H1 (cell line): ENCODE results near the gene CROCC. TPM values are rescaled to one million over a fixed set of nuclear protein-coding genes. Genes with fewer than 3 reads are reported as not detected.
A peak's percentile ranks its signal among the peaks of the same experiment; 100 is the strongest.

Source experiments
- ASH2L ChIP-seq: fragments of 200-600, 300-600 bp; sonication (generic); IDR thresholded peaks from one replicate; pipeline ENCODE4 v1.7.1; 2017; ENCODE audit warnings: low read length
- BACH1 ChIP-seq: IDR thresholded peaks from 2 replicates; pipeline ENCODE4 v1.6.1; 2012; ENCODE audit warnings: low read length, improper control_type of control experiment
- CHD1 ChIP-seq: IDR thresholded peaks from 2 replicates; pipeline ENCODE4 v1.6.1; 2012; ENCODE audit warnings: low read depth, low read length, improper control_type of control experiment
- EGR1 ChIP-seq: IDR thresholded peaks from 2 replicates; pipeline ENCODE4 v1.6.1; 2011; ENCODE audit warnings: low read depth, low read length, borderline replicate concordance
- EZH2 ChIP-seq: fragments of 200-600 bp; sonication (generic); IDR thresholded peaks from 2 replicates; pipeline ENCODE4 v1.7.1; 2012; ENCODE audit warnings: low read depth, mild to moderate bottlenecking, moderate library complexity, low read length, inconsistent platforms; ENCODE audit not compliant: severe bottlenecking
- JUN ChIP-seq: IDR thresholded peaks from 2 replicates; pipeline ENCODE4 v1.6.1; 2011; ENCODE audit warnings: low read depth, mild to moderate bottlenecking, improper control_type of control experiment, low read length
- KDM1A ChIP-seq: fragments of 200-600, 300-600 bp; sonication (generic); IDR thresholded peaks from 2 replicates; pipeline ENCODE4 v1.7.1; 2016; ENCODE audit warnings: mild to moderate bottlenecking, low read length, borderline replicate concordance
- NRF1 ChIP-seq: IDR thresholded peaks from 2 replicates; pipeline ENCODE4 v1.6.1; 2011; ENCODE audit warnings: mild to moderate bottlenecking, low read depth, low read length, improper control_type of control experiment
- POLR2AphosphoS5 ChIP-seq: IDR thresholded peaks from 2 replicates; pipeline ENCODE4 v1.6.1; 2011; ENCODE audit warnings: low read depth, low read length
- POU5F1 ChIP-seq: IDR thresholded peaks from 2 replicates; pipeline ENCODE4 v1.6.1; 2011; ENCODE audit warnings: low read depth, mild to moderate bottlenecking, low read length, moderate library complexity
- RAD21 ChIP-seq, 2 experiments: IDR thresholded peaks in 1 of 2; conservative IDR thresholded peaks in 1 of 2; 2 replicates each; pipeline ENCODE4 v1.6.1; 2011; ENCODE audit warnings: low read depth in 2 of 2, low read length in 2 of 2, improper control_type of control experiment in 1 of 2, inconsistent platforms in 1 of 2, mild to moderate bottlenecking in 1 of 2, moderate library complexity in 1 of 2
- RBBP5 ChIP-seq: IDR thresholded peaks from 2 replicates; pipeline ENCODE4 v1.7.1; 2012; ENCODE audit warnings: low read depth, mild to moderate bottlenecking, inconsistent platforms, low read length, moderate library complexity, borderline replicate concordance
- SIRT6 ChIP-seq: IDR thresholded peaks from one replicate; pipeline ENCODE4 v1.7.1; 2012; ENCODE audit warnings: low read length, inconsistent platforms
- SIX5 ChIP-seq: IDR thresholded peaks from 2 replicates; pipeline ENCODE4 v1.6.1; 2011; ENCODE audit warnings: mild to moderate bottlenecking, low read depth, low read length
- SP1 ChIP-seq: IDR thresholded peaks from 2 replicates; pipeline ENCODE4 v1.6.1; 2011; ENCODE audit warnings: low read depth, low read length
- SP4 ChIP-seq: IDR thresholded peaks from 2 replicates; pipeline ENCODE4 v1.6.1; 2012; ENCODE audit warnings: low read length, inconsistent platforms
- SUZ12 ChIP-seq: fragments of 200-600 bp; sonication (generic); IDR thresholded peaks from 2 replicates; pipeline ENCODE4 v1.6.1; 2012; ENCODE audit warnings: mild to moderate bottlenecking, inconsistent platforms, low read length, moderate library complexity, mixed read lengths
- polyA plus RNA-seq, 7 experiments: library from polyadenylated mRNA; depleted of rRNA in 3 of 7; stranded (reverse) in 5 of 7; unstranded in 2 of 7; fragments of >200 nt in 5 of 7; fragments of 200-250 nt in 2 of 7; gene quantifications; 1 replicate in 5 of 7; 2 replicates in 1 of 7; 4 replicates in 1 of 7; pipeline versions ENCODE4 v1.2.1 to v1.2.3, GENCODE V29; 2011 to 2013; ENCODE audit warnings: missing spikeins in 2 of 7, mixed read lengths in 2 of 7
- total RNA-seq: library from RNA; stranded (reverse); fragmentation: NEBNext Ultra II Directional; extraction: Animal tissue kit (Norgen Biotek cat#: 25700); gene quantifications from 2 replicates; pipeline ENCODE4 v1.2.1, GENCODE V29; 2021
- TF ChIP-seq, protein P1 (sequence below): IDR thresholded peaks from 2 replicates; pipeline ENCODE4 v1.6.1; 2011; ENCODE audit warnings: low read depth, mild to moderate bottlenecking, low read length; ENCODE audit not compliant: insufficient read depth
- TF ChIP-seq, protein P2 (sequence below): IDR thresholded peaks from 2 replicates; pipeline ENCODE4 v1.6.1; 2012; ENCODE audit warnings: inconsistent platforms
- TF ChIP-seq, protein P3 (sequence below): IDR thresholded peaks from 2 replicates; pipeline ENCODE4 v1.6.1; 2011; ENCODE audit warnings: low read length, improper control_type of control experiment

The CROCC gene
- total and polyA plus RNA-seq, 2 of the 8 experiments (the other 6 are each of a cell fraction or from before 2014, with no cell fraction given): 12.1 to 39.5 TPM

DNA sequence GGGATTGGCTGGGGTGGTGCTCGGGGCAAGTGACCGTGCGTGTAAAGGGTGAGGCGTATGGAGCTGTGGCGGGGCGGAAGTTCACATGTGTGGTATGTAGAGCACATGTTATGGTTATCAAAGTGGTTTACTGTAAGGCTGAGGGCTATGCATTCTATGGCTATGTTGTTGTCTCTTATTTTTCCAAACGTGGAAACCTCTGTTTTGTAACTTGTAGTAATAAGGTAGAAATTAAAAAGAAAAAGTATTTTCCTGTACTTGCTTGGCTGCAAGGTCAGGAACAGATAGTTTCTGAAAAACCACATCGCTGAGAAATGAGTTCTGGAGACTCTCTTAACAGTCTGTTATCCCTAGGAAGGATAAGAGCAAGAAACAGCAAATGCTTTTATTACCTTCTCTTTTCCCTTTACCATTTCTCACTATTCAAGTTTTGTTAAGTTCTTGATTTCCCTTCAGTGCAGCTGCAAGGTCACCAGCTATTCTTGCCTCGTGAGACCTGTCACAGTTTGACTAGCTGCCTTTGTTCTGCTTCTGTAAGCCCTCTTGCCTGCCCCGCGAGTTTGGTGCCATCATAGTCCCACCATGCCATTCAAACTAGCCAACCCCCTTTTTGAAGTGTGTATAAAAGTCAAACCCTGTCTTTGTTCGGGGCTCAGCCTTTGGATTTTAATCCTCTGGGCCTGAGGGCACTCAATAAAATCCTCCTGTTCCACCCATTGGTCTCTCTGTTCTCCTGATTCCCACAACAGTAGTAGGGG lies 16.4 kb upstream of the CROCC start (continued):
- no peak for TF ChIP-seq NRF1
- TF ChIP-seq, protein P1, sequence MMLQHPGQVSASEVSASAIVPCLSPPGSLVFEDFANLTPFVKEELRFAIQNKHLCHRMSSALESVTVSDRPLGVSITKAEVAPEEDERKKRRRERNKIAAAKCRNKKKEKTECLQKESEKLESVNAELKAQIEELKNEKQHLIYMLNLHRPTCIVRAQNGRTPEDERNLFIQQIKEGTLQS: no peak
- no peak for TF ChIP-seq BACH1
- peak; percentile 75 for TF ChIP-seq SP1
- TF ChIP-seq JUN: no peak
- no peak for TF ChIP-seq SP4
- no peak for TF ChIP-seq ASH2L
- no peak for TF ChIP-seq RAD21 (IDR thresholded peaks at IDR 0.05 in 1 of 2, conservative IDR thresholded peaks at IDR 0.05 in 1 of 2; ENCODE audit: low read depth in 2 of 2, low read length in 2 of 2)
- TF ChIP-seq SIRT6: no peak
- TF ChIP-seq SIX5: no peak
- no peak for TF ChIP-seq POU5F1
- TF ChIP-seq, protein P2, sequence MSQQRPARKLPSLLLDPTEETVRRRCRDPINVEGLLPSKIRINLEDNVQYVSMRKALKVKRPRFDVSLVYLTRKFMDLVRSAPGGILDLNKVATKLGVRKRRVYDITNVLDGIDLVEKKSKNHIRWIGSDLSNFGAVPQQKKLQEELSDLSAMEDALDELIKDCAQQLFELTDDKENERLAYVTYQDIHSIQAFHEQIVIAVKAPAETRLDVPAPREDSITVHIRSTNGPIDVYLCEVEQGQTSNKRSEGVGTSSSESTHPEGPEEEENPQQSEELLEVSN: no peak
- TF ChIP-seq POLR2AphosphoS5: peak; percentile 96
- peak; percentile 71 for TF ChIP-seq EGR1
- no peak for TF ChIP-seq KDM1A
- no peak for TF ChIP-seq SUZ12
- no peak for TF ChIP-seq EZH2
- TF ChIP-seq, protein P3, sequence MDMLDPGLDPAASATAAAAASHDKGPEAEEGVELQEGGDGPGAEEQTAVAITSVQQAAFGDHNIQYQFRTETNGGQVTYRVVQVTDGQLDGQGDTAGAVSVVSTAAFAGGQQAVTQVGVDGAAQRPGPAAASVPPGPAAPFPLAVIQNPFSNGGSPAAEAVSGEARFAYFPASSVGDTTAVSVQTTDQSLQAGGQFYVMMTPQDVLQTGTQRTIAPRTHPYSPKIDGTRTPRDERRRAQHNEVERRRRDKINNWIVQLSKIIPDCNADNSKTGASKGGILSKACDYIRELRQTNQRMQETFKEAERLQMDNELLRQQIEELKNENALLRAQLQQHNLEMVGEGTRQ: no peak
- no peak for TF ChIP-seq RBBP5
- no peak for TF ChIP-seq CHD1
